K562 (cell line): Measurements from ENCODE around the gene TMPRSS9. TPM values are rescaled to one million over a fixed set of nuclear protein-coding genes. Genes with fewer than 3 reads are reported as not detected.

Experiments
- CEBPZ ChIP-seq: fragments of 150-350 bp; IDR thresholded peaks from 2 replicates; pipeline ENCODE4 v1.6.1; 2014; ENCODE audit warnings: low read depth, mild to moderate bottlenecking, low read length, borderline replicate concordance
- CREB1 ChIP-seq, 2 experiments: sonication (generic) in 1 of 2; formaldehyde crosslinking in 1 of 2; IDR thresholded peaks; 2 replicates each; pipeline versions ENCODE4 v1.6.1 to v1.8.0; 2012 to 2022; ENCODE audit warnings: inconsistent platforms in 1 of 2, mild to moderate bottlenecking in 1 of 2, missing genetic modification reagents in 1 of 2, moderate library complexity in 1 of 2
- DACH1 ChIP-seq: fragments of 450-650 bp; IDR thresholded peaks from 2 replicates; pipeline ENCODE4 v1.6.1; 2018; ENCODE audit not compliant: partially characterized antibody
- EHMT2 ChIP-seq: fragments of 450-650 bp; IDR thresholded peaks from 2 replicates; pipeline ENCODE4 v1.6.1; 2018; ENCODE audit warnings: antibody characterized with exemption
- GTF2F1 ChIP-seq: IDR thresholded peaks from 2 replicates; pipeline ENCODE4 v1.6.1; 2011; ENCODE audit warnings: low read depth, low read length, improper control_type of control experiment
- HNRNPL ChIP-seq: fragments of 200-400 bp; formaldehyde crosslinking; IDR thresholded peaks from 2 replicates; pipeline ENCODE4 v1.6.1; 2017; ENCODE audit warnings: low read depth, mild to moderate bottlenecking, low read length
- KDM1A ChIP-seq, 2 experiments: fragments of 450-650 bp; IDR thresholded peaks; 2 replicates each; pipeline ENCODE4 v1.6.1; 2016; ENCODE audit warnings: mild to moderate bottlenecking in 2 of 2
- LCOR ChIP-seq: sonication (generic); formaldehyde crosslinking; IDR thresholded peaks from 2 replicates; pipeline ENCODE4 v1.8.0; 2022; ENCODE audit warnings: mild to moderate bottlenecking, missing genetic modification reagents
- NR1H2 ChIP-seq: sonication (generic); formaldehyde crosslinking; IDR thresholded peaks from 2 replicates; pipeline ENCODE4 v1.4.0; 2020; ENCODE audit warnings: mild to moderate bottlenecking, missing genetic modification reagents
- RAD21 ChIP-seq, 2 experiments: fragments of 250-450 bp in 1 of 2; fragments of 450-650 bp in 1 of 2; sonication (Bioruptor Pico) in 1 of 2; formaldehyde crosslinking in 1 of 2; IDR thresholded peaks in 1 of 2; conservative IDR thresholded peaks in 1 of 2; 2 replicates each; pipeline versions ENCODE4 v1.4.0 to v1.8.0; 2020 to 2022; ENCODE audit warnings: mild to moderate bottlenecking in 2 of 2, moderate library complexity in 1 of 2
- RB1 ChIP-seq: fragments of 450-650 bp; IDR thresholded peaks from 2 replicates; pipeline ENCODE4 v1.6.1; 2017; ENCODE audit warnings: low read depth, mild to moderate bottlenecking
- RBM25 ChIP-seq: fragments of 200-400 bp; formaldehyde crosslinking; IDR thresholded peaks from 2 replicates; pipeline ENCODE4 v1.6.1; 2018; ENCODE audit warnings: low read length, low read depth, moderate library complexity; ENCODE audit not compliant: severe bottlenecking
- SMAD1 ChIP-seq: fragments of 150-350 bp; IDR thresholded peaks from 2 replicates; pipeline ENCODE4 v1.6.1; 2014; ENCODE audit warnings: low read length, low read depth; ENCODE audit not compliant: partially characterized antibody
- STAG1 ChIP-seq: sonication (generic); formaldehyde crosslinking; IDR thresholded peaks from 2 replicates; pipeline ENCODE4 v1.5.0; 2020; ENCODE audit warnings: missing genetic modification reagents, borderline replicate concordance
- TSC22D4 ChIP-seq: fragments of 450-650 bp; IDR thresholded peaks from 2 replicates; pipeline ENCODE4 v1.6.1; 2016; ENCODE audit warnings: missing genetic modification characterization, missing biosample characterization, control low read depth
- ZFX ChIP-seq: sonication (generic); formaldehyde crosslinking; IDR thresholded peaks from 2 replicates; pipeline ENCODE4 v1.8.0; 2022; ENCODE audit warnings: mild to moderate bottlenecking, missing genetic modification reagents, moderate library complexity
- ZKSCAN3 ChIP-seq: fragments of 250-450 bp; sonication (Bioruptor Pico); IDR thresholded peaks from 2 replicates; pipeline ENCODE4 v1.4.0; 2020
- ZNF253 ChIP-seq: fragments of 250-450 bp; sonication (Bioruptor Pico); conservative IDR thresholded peaks from 2 replicates; pipeline ENCODE4 v1.6.1; 2021; ENCODE audit warnings: mild to moderate bottlenecking
- ZNF311 ChIP-seq: fragments of 250-450 bp; sonication (Bioruptor Pico); IDR thresholded peaks from 2 replicates; pipeline ENCODE4 v1.4.0; 2020; ENCODE audit warnings: mild to moderate bottlenecking, moderate library complexity
- ZNF77 ChIP-seq: fragments of 250-450 bp; sonication (Bioruptor Pico); IDR thresholded peaks from 2 replicates; pipeline ENCODE4 v1.5.0; 2020
- polyA plus RNA-seq, 8 experiments: library from polyadenylated mRNA; depleted of rRNA in 4 of 8; stranded (reverse) in 5 of 8; unstranded in 3 of 8; fragments of >200 nt; fragmentation: Nextera tagmentation in 2 of 8; fragmentation: Illumina TruSeq in 1 of 8; extraction: Ambion mirVana in 2 of 8; extraction: Trizol in 1 of 8; gene quantifications; 2 replicates each; pipeline versions ENCODE4 v1.2.1 to v1.2.3, GENCODE V29; 2011 to 2014; ENCODE audit warnings: inconsistent platforms in 1 of 8, missing spikeins in 1 of 8
- total RNA-seq, 7 experiments: library from RNA; depleted of rRNA in 6 of 7; stranded (reverse); fragments of >200 nt in 6 of 7; fragmentation: Illumina TruSeq in 2 of 7; extraction: Trizol in 2 of 7; gene quantifications; 2 replicates each; pipeline versions ENCODE4 v1.2.1 to v1.2.3, GENCODE V29; 2011 to 2021; ENCODE audit warnings: low replicate concordance in 1 of 7
- TF ChIP-seq, protein P1 (sequence below), 2 experiments: fragments of 250-450 bp in 1 of 2; fragments of 450-650 bp in 1 of 2; sonication (Bioruptor Pico) in 1 of 2; IDR thresholded peaks; 2 replicates each; pipeline versions ENCODE4 v1.6.1 to v1.8.0; 2016 to 2021; ENCODE audit warnings: mild to moderate bottlenecking in 2 of 2, moderate library complexity in 2 of 2, missing compliant biosample characterization in 1 of 2, missing genetic modification characterization in 1 of 2
- TF ChIP-seq, protein P2 (sequence below): IDR thresholded peaks from 3 replicates; pipeline ENCODE4 v1.6.1; 2011; ENCODE audit warnings: borderline replicate concordance, mild to moderate bottlenecking; ENCODE audit not compliant: insufficient read length, insufficient read depth

Gene TMPRSS9
- total and polyA plus RNA-seq, 9 of the 15 experiments (the other 6 are each of a cell fraction or from before 2014, with no cell fraction given): 0.01 to 0.03 TPM; not detected in 7

DNA sequence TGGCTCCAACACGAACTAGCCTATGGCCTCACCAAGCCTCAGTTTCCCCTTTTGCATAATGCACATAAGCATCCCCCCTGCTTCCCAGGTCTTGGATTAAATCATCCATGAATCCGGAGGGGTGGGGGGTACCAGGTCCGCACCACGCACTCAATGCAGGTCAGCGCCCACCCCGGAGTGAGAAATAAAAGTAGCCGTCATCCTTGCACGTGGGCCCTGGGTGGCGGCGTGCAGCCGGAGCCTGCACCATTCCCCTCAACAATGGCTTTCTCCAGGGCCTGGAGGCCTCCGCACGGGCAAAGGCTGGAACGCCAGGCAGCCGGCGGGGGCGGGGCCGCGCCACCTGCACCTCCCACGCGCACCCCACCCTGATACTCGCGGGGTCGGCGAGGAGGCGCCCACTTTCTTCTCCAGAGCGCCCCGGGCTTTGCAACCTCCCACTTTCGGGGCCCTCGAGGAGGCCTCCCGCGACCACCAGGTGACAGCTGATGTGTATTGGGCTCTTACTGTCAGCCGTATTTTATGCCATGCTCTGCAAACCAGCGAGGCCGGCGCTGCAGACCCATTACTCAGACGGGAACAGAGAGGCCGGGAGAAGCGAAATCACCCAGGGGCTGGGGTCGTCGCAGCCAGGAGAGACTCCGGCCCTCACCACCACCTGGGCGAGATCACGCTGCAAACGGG is 115.1 kb downstream of the TMPRSS9 start (continued):
- TF ChIP-seq STAG1 (CRISPR knock-in tag): no peak
- no peak for TF ChIP-seq GTF2F1
- no peak for TF ChIP-seq CEBPZ
- no peak for TF ChIP-seq HNRNPL
- TF ChIP-seq KDM1A (IDR thresholded peaks at IDR 0.05): peak; percentile 87 to 95
- no peak for TF ChIP-seq SMAD1
- no peak for TF ChIP-seq ZNF253
- TF ChIP-seq CREB1 (IDR thresholded peaks at IDR 0.05): no peak
- peak; percentile 7; the same call in 1 of the 2 replicates for TF ChIP-seq CREB1 (CRISPR knock-in tag; IDR thresholded peaks at IDR 0.05)
- TF ChIP-seq ZNF311 (CRISPR knock-in tag): no peak
- no peak for TF ChIP-seq ZKSCAN3 (CRISPR knock-in tag)
- TF ChIP-seq NR1H2 (CRISPR knock-in tag): no peak
- TF ChIP-seq RB1: no peak
- TF ChIP-seq, protein P1, sequence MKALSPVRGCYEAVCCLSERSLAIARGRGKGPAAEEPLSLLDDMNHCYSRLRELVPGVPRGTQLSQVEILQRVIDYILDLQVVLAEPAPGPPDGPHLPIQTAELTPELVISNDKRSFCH (CRISPR knock-in tag; IDR thresholded peaks at IDR 0.05): no peak
- TF ChIP-seq, protein P1 (tag; IDR thresholded peaks at IDR 0.05): peak; percentile 52
- TF ChIP-seq ZNF77 (CRISPR knock-in tag): no peak
- peak; percentile 86 for TF ChIP-seq RBM25
- TF ChIP-seq ZFX (CRISPR knock-in tag): peak; percentile 59
- TF ChIP-seq TSC22D4: no peak
- TF ChIP-seq EHMT2: no peak
- no peak for TF ChIP-seq RAD21 (CRISPR knock-in tag; conservative IDR thresholded peaks at IDR 0.05 in 1 of 2, IDR thresholded peaks at IDR 0.05 in 1 of 2)
- TF ChIP-seq, protein P2, sequence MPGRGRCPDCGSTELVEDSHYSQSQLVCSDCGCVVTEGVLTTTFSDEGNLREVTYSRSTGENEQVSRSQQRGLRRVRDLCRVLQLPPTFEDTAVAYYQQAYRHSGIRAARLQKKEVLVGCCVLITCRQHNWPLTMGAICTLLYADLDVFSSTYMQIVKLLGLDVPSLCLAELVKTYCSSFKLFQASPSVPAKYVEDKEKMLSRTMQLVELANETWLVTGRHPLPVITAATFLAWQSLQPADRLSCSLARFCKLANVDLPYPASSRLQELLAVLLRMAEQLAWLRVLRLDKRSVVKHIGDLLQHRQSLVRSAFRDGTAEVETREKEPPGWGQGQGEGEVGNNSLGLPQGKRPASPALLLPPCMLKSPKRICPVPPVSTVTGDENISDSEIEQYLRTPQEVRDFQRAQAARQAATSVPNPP: no peak
- TF ChIP-seq DACH1: peak; percentile 6
- no peak for TF ChIP-seq LCOR (CRISPR knock-in tag)
